AML-193 (cell line): Measurements from ENCODE around the gene WTAP.

ENCODE experiments used
- DNase-seq, 2 experiments: peaks; one replicate each; lab custom pipeline; 2025; lab: John Stamatoyannopoulos, UW

WTAP gene

DNA sequence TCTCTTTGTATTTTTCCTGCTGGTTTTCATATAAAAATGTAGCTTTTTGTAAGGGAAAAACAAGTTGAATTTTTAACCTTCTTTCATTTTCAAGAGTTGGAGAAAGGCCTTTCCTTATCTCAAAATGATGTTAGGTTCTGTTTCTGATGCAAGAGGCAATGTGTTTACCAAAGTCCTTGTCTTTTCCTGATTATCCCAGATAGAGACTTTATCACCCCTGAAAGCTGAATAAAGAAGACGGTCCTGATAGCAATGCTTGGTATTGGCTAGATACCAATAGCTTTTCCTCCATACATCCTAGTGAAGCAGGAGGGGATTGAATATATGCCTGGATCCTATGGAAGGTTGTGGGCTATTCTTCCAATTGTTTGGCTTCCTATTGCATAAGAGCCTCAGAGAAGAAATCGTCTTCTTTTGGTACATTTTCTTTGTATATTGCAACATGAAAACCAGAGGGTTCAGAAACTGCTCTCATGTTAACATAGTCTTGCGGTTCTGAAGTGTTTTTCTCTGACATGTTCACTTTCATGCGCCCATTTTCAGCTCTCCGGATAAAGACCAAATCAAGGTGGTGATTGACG lies 78.2 kb downstream of the WTAP start:
- DNase-seq = peak in 1 of 2 experiments; percentile 25
